GM12878 (cell line): ENCODE results near the gene LRP1B. TPM values are rescaled to one million over a fixed set of nuclear protein-coding genes. Genes with fewer than 3 reads are reported as not detected.

ENCODE experiments used
- ATAC-seq: fragments of 200-7000 bp; cut with Tn5 transposase; 3 replicates; pipeline ENCODE4 v1.9.1; 2020; ENCODE audit warnings: mild to moderate bottlenecking, moderate library complexity
- BruUV-seq: library from RNA; stranded (reverse); fragments of 400-500 nt; replicated peaks from 2 replicates; lab custom pipeline; 2021; lab: Mats Ljungman, UMichigan
- CTCF ChIA-PET: fragments of 300-600 bp; sonication (Branson Sonifier 250); formaldehyde crosslinking; extraction: SDS; loops from one replicate; lab custom pipeline; 2021; ENCODE audit warnings: inconsistent platforms; lab: Yijun Ruan, JAX
- POLR2A ChIA-PET: fragments of 350-600 bp; formaldehyde crosslinking; extraction: SDS; loops from one replicate; lab custom pipeline; 2021; ENCODE audit warnings: inconsistent platforms; lab: Charles Lee
- RAD21 ChIA-PET: fragments of 300-600 bp; sonication (Branson Sonifier 250); formaldehyde crosslinking; loops from one replicate; lab custom pipeline; 2023; ENCODE audit warnings: antibody characterized with exemption; ENCODE audit not compliant: unreplicated experiment; lab: Charles Lee
- SMC1A ChIA-PET: fragments of 300-600 bp; sonication (Branson Sonifier 250); formaldehyde crosslinking; loops from one replicate; lab custom pipeline; 2023; ENCODE audit not compliant: unreplicated experiment, uncharacterized antibody; lab: Charles Lee
- DNase-seq: peaks from one replicate; pipeline ENCODE4 v3.0.0-alpha.2; 2011; ENCODE audit warnings: low read depth, low spot score
- FAIRE-seq: peaks from 3 replicates; lab custom pipeline; 2011; peaks lifted over from hg19 to GRCh38; lab: Jason Lieb, UNC
- H2AFZ ChIP-seq: 2 replicates; pipeline ENCODE4 v1.6.0; 2011; ENCODE audit warnings: low read depth, low read length, control low read depth; ENCODE audit not compliant: control insufficient read depth
- H3K27ac ChIP-seq: 2 replicates; pipeline ENCODE4 v1.5.1; 2011; ENCODE audit warnings: control low read depth; ENCODE audit not compliant: control insufficient read depth, insufficient read depth
- H3K27me3 ChIP-seq, 2 experiments: replicated peaks in 1 of 2; 2 replicates each; pipeline versions ENCODE4 v1.6.0 to v1.6.1; 2011; ENCODE audit warnings: low read length in 1 of 2; ENCODE audit not compliant: control insufficient read depth in 2 of 2, insufficient read depth in 2 of 2
- H3K36me3 ChIP-seq, 2 experiments: 2 replicates each; pipeline ENCODE4 v1.5.1; 2011; ENCODE audit warnings: low read length in 1 of 2; ENCODE audit not compliant: control insufficient read depth in 2 of 2, insufficient read depth in 2 of 2
- H3K4me1 ChIP-seq: 2 replicates; pipeline ENCODE4 v1.6.1; 2011; ENCODE audit warnings: mild to moderate bottlenecking, low read length, moderate library complexity, mixed read lengths; ENCODE audit not compliant: control insufficient read depth, insufficient read depth
- H3K4me2 ChIP-seq: 2 replicates; pipeline ENCODE4 v1.6.0; 2011; ENCODE audit warnings: control low read depth; ENCODE audit not compliant: control insufficient read depth, insufficient read depth
- H3K4me3 ChIP-seq: fragments of 200-600 bp; sonication (generic); 2 replicates; pipeline ENCODE4 v1.5.1; 2016
- H3K79me2 ChIP-seq: 2 replicates; pipeline ENCODE4 v1.6.0; 2011; ENCODE audit warnings: low read length; ENCODE audit not compliant: control insufficient read depth, insufficient read depth
- H3K9ac ChIP-seq: 2 replicates; pipeline ENCODE4 v1.8.0; 2011; ENCODE audit warnings: low read length, control low read depth, mixed read lengths; ENCODE audit not compliant: control insufficient read depth, insufficient read depth
- H3K9me3 ChIP-seq: replicated peaks from 3 replicates; pipeline ENCODE4 v1.5.1; 2011; ENCODE audit warnings: mild to moderate bottlenecking, low read length; ENCODE audit not compliant: control insufficient read depth, insufficient read depth
- H4K20me1 ChIP-seq: 2 replicates; pipeline ENCODE4 v1.6.0; 2011; ENCODE audit not compliant: control insufficient read depth, insufficient read depth
- CEBPB ChIP-seq, 2 experiments: fragments of 150-350 bp in 1 of 2; IDR thresholded peaks; 2 replicates each; pipeline ENCODE4 v1.6.1; 2012 to 2014; ENCODE audit warnings: low read depth in 2 of 2, low read length in 2 of 2, borderline replicate concordance in 1 of 2, inconsistent platforms in 1 of 2
- EGR1 ChIP-seq, 2 experiments: IDR thresholded peaks; 1 replicate in 1 of 2; 2 replicates in 1 of 2; pipeline ENCODE4 v1.6.1; 2011 to 2012; ENCODE audit warnings: low read depth in 2 of 2, low read length in 2 of 2, borderline replicate concordance in 1 of 2, mild to moderate bottlenecking in 1 of 2, moderate library complexity in 1 of 2
- HDAC6 ChIP-seq: fragments of 200-600 bp; sonication (generic); IDR thresholded peaks from one replicate; pipeline ENCODE4 v1.8.0; 2017; ENCODE audit warnings: antibody characterized with exemption; ENCODE audit not compliant: unreplicated experiment
- MTA2 ChIP-seq: fragments of 450-650 bp; IDR thresholded peaks from 2 replicates; pipeline ENCODE4 v1.6.1; 2016; ENCODE audit warnings: low read depth, mild to moderate bottlenecking, moderate library complexity
- RCOR1 ChIP-seq: conservative IDR thresholded peaks from 2 replicates; pipeline ENCODE4 v1.6.1; 2012; ENCODE audit warnings: low read depth, low read length, improper control_type of control experiment
- SMAD5 ChIP-seq: IDR thresholded peaks from 2 replicates; pipeline ENCODE4 v1.6.1; 2016; ENCODE audit warnings: antibody characterized with exemption, low read depth
- ZNF207 ChIP-seq: fragments of 450-650 bp; IDR thresholded peaks from 2 replicates; pipeline ENCODE4 v1.6.1; 2014; ENCODE audit warnings: antibody characterized with exemption, mild to moderate bottlenecking, borderline replicate concordance
- ZNF622 ChIP-seq: fragments of 450-650 bp; IDR thresholded peaks from 2 replicates; pipeline ENCODE4 v1.6.1; 2017; ENCODE audit warnings: mild to moderate bottlenecking, inconsistent platforms
- ZSCAN29 ChIP-seq: fragments of 450-650 bp; IDR thresholded peaks from 2 replicates; pipeline ENCODE4 v1.6.1; 2017; ENCODE audit warnings: mild to moderate bottlenecking, moderate library complexity
- WGBS: methylation state at CpG from one replicate; pipeline ENCODE4 v1.1.6; 2016; ENCODE audit warnings: low lambda C conversion rate; ENCODE audit not compliant: insufficient replicate concordance, insufficient coverage; ENCODE audit errors: missing lambda C conversion rate; 5-methylcytosine and 5-hydroxymethylcytosine counted together
- in situ Hi-C: fragments of 300-500 bp; cut with MboI; formaldehyde crosslinking; loops from 9 replicates; pipeline ENCODE4 v1.14.3; 2018; ENCODE audit warnings: mixed read lengths
- intact Hi-C: fragments of 100-400 bp; cut with micrococcal nuclease; formaldehyde crosslinking; loops from one replicate; pipeline ENCODE4 v1.14.2; 2022; ENCODE audit not compliant: unreplicated experiment
- polyA plus RNA-seq, 11 experiments: library from polyadenylated mRNA; depleted of rRNA in 4 of 11; unstranded in 6 of 11; stranded (reverse) in 5 of 11; fragments of >200 nt; fragmentation: Nextera tagmentation in 4 of 11; fragmentation: Illumina TruSeq in 1 of 11; extraction: Ambion mirVana in 4 of 11; extraction: Trizol in 1 of 11; gene quantifications; 1 replicate in 1 of 11; 2 replicates in 10 of 11; pipeline versions ENCODE4 v1.2.1 to v1.2.3, GENCODE V29; 2011 to 2016; ENCODE audit warnings: inconsistent platforms in 2 of 11, missing spikeins in 2 of 11, low read depth in 1 of 11
- total RNA-seq, 4 experiments: library from RNA; depleted of rRNA in 3 of 4; stranded (reverse); fragments of >200 nt in 3 of 4; fragmentation: Illumina TruSeq in 1 of 4; extraction: Trizol in 1 of 4; gene quantifications; 2 replicates each; pipeline versions ENCODE4 v1.2.1 to v1.2.3, GENCODE V29; 2013 to 2021
- TF ChIP-seq, protein P1 (sequence below): IDR thresholded peaks from 2 replicates; pipeline ENCODE4 v1.6.1; 2012; ENCODE audit warnings: low read depth, low read length, improper control_type of control experiment

The LRP1B gene
- total and polyA plus RNA-seq, 10 of the 15 experiments (the other 5 are each of a cell fraction or from before 2014, with no cell fraction given) = under 0.01 to 0.06 (median 0.03) TPM; not detected in 5

DNA sequence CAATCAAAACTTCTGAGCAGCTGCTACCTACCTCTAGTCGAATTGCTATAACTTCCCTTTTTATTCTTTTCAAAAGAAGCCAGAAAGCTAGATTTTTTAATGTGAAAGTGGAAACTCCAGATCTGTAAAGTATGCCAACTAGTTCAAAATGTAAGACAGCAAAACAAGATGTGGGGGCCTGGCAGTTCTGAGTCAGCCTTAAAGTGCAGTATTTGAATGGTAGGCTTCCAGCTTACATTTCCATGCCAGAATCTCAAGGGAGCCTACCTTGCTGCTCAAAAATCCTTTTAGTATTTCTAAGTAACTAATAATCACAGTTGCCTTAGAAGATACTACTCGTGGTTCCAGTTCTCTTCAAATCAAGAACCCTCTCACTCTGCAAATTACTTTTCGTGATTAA is 1288.7 kb downstream of the LRP1B start:
- ChIA-PET POLR2A (no interaction called here), RAD21 (no interaction called here), SMC1A (no interaction called here), CTCF (interaction anchor here (0.8 kb wide), 1 partner anchor 1834 kb away, joined by 3 read pairs; no protein-coding TSS in a partner anchor)
- Histone ChIP-seq H3K27me3 (no peaks in the 10 kb centered on the region), H3K27ac (no peak overlapping the region), H4K20me1 (no peaks in the 10 kb centered on the region), H3K4me3 (no peak overlapping the region), H3K4me2 (no peak overlapping the region), H3K36me3 (no peaks in the 10 kb centered on the region), H3K9me3 (no peaks in the 10 kb centered on the region), H2AFZ (no peak overlapping the region), H3K79me2 (no peaks in the 10 kb centered on the region), H3K9ac (no peak overlapping the region), H3K4me1 (no peaks in the 10 kb centered on the region)
- FAIRE-seq (no peak), DNase-seq (no peak), ATAC-seq (no peak)
- intact Hi-C loops = no loop called here
- in situ Hi-C loops = no loop called here
- no TSS peak for BruUV-seq
- 8% methylated on average over 3 of the region's 3 CpGs for WGBS
- TF ChIP-seq EGR1 (IDR thresholded peaks at IDR 0.05; ENCODE audit: borderline replicate concordance in 1 of 2, low read depth in 2 of 2, low read length in 2 of 2) (no peak), MTA2 (no peak), CEBPB (IDR thresholded peaks at IDR 0.05; ENCODE audit: borderline replicate concordance in 1 of 2, low read depth in 2 of 2, low read length in 2 of 2) (no peak), RCOR1 (no peak), SMAD5 (no peak), HDAC6 (no peak), ZNF207 (no peak), ZNF622 (no peak), ZSCAN29 (no peak)
- TF ChIP-seq, protein P1, sequence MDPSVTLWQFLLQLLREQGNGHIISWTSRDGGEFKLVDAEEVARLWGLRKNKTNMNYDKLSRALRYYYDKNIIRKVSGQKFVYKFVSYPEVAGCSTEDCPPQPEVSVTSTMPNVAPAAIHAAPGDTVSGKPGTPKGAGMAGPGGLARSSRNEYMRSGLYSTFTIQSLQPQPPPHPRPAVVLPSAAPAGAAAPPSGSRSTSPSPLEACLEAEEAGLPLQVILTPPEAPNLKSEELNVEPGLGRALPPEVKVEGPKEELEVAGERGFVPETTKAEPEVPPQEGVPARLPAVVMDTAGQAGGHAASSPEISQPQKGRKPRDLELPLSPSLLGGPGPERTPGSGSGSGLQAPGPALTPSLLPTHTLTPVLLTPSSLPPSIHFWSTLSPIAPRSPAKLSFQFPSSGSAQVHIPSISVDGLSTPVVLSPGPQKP = no peak
